ENCODE results near the gene RAB27B.
"Not testable (repeated sequence)": the region's sequence is repeated elsewhere in the genome, so short reads cannot be mapped to it uniquely, and the experiment has no call there.

The RAB27B gene

DNA sequence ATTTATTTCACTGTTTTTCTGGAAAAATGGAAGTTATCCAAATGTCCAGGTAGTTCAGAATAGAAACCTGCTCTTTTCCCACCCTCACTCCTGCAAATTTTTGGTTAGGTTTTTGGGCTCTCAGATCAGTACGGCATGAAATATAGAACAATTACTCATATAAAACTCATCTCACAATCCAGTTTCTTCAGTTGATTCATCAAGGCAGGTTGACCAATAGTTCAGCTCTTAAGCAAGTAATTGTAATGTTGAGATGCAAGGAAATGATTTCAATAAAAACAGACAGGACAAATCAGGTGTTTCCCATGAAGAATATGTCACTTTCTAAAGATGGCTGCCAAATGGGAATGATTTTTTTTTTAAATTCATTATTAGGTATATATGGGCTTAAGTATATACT, 2.0 kb downstream of the RAB27B start:
- ATAC-seq (no peak), DNase-seq (no peak)
- Mint-ChIP-seq H3K36me3 (ENCODE audit: low read depth) (peaks cover 3% of the 10 kb centered on the region), H3K27me3 (peaks cover 14% of the 10 kb centered on the region), H3K27ac (no peak overlapping the region), H3K9me3 (peaks cover 5% of the 10 kb centered on the region), H3K4me1 (peaks cover 13% of the 10 kb centered on the region), H3K4me3 (no peak overlapping the region)

- Mint-ChIP-seq H3K9me3 (peaks cover 5% of the 10 kb centered on the region), H3K4me3 (no peak overlapping the region), H3K27me3 (peaks cover 14% of the 10 kb centered on the region), H3K36me3 (ENCODE audit: low read depth) (peaks cover 3% of the 10 kb centered on the region), H3K4me1 (peaks cover 15% of the 10 kb centered on the region), H3K27ac (no peak overlapping the region)
- DNase-seq (no peak), ATAC-seq (no peak)
Measured at GRCh38 chr18:54830866-54831265, 2.6 kb downstream of the RAB27B start.

- peaks cover 7% of the 10 kb centered on the region for H3K27me3 Mint-ChIP-seq
- no peak for DNase-seq
- H3K4me1 Mint-ChIP-seq = peaks cover 9% of the 10 kb centered on the region
- ATAC-seq = no peak
- H3K9me3 Mint-ChIP-seq = peaks cover 5% of the 10 kb centered on the region
- no peak overlapping the region for H3K4me3 Mint-ChIP-seq
- H3K27ac Mint-ChIP-seq = no peak overlapping the region
- H3K36me3 Mint-ChIP-seq (ENCODE audit: low read depth) = peaks cover 3% of the 10 kb centered on the region
Measured at GRCh38 chr18:54835944-54836343, 7.7 kb downstream of the RAB27B start.

GRCh38 chr18:54843314-54843713, 15.0 kb downstream of the RAB27B start:
- no peak for ATAC-seq

GRCh38 chr18:54845787-54846186, 17.5 kb downstream of the RAB27B start:
- Mint-ChIP-seq H3K27me3 (no peaks in the 10 kb centered on the region), H3K4me1 (no peaks in the 10 kb centered on the region), H3K36me3 (ENCODE audit: low read depth) (no peaks in the 10 kb centered on the region), H3K27ac (no peak overlapping the region), H3K9me3 (no peaks in the 10 kb centered on the region), H3K4me3 (no peak overlapping the region)
- DNase-seq (no peak), ATAC-seq (no peak)

More at GRCh38 chr18:54843314-54843713, 15.0 kb downstream of the RAB27B start:
- Mint-ChIP-seq H3K27ac (no peak overlapping the region), H3K4me3 (no peak overlapping the region), H3K9me3 (no peaks in the 10 kb centered on the region), H3K27me3 (no peaks in the 10 kb centered on the region), H3K4me1 (no peaks in the 10 kb centered on the region), H3K36me3 (ENCODE audit: low read depth) (no peaks in the 10 kb centered on the region)
- DNase-seq = no peak

DNA sequence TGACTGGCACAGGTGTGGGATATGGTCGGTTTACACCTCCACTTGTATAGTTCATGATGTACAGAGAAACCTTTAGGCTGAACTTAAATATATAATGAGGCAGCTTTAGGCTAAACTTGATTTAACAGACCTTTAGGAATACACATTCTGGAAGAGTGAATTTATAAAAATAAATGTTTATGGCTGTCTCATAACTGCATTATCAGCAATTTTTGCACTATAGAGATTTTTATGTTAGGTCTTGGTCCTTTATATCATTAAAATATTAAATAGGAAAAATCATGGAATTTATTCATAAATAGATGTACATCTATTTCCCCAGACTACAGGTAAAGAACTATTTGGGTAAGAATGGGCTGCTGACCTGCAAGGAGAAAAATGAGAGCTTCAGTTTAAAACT, 19.8 kb downstream of the RAB27B start:
- no peaks in the 10 kb centered on the region for H3K27me3 Mint-ChIP-seq
- H3K36me3 Mint-ChIP-seq (ENCODE audit: low read depth) = no peaks in the 10 kb centered on the region
- no peak overlapping the region for H3K27ac Mint-ChIP-seq
- ATAC-seq (no peak), DNase-seq (no peak)
- H3K4me1 Mint-ChIP-seq = peaks cover 6% of the 10 kb centered on the region
- H3K4me3 Mint-ChIP-seq = no peak overlapping the region
- H3K9me3 Mint-ChIP-seq = no peaks in the 10 kb centered on the region

DNA sequence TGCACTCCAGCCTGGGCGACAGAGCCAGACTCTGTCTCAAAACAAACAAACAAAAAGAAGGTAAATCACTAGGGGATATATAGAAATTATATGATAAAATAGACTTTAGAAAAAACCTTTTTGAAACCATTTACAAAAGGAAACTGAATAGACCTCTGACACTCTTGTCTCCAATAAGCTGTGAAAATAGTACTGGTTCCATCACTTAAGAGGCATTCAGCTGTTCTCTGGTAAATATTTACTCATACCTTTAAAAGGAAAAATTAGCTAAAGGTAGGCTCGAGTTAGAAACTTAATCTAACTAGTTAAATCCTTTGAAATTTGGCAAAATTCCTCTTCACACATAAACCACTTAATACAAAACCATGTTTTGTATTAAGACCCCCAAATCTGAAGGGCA, 21.4 kb downstream of the RAB27B start:
- peaks cover 7% of the 10 kb centered on the region for H3K4me1 Mint-ChIP-seq
- H3K36me3 Mint-ChIP-seq (ENCODE audit: low read depth) = no peaks in the 10 kb centered on the region
- H3K4me3 Mint-ChIP-seq = no peak overlapping the region
- no peaks in the 10 kb centered on the region for H3K9me3 Mint-ChIP-seq
- H3K27ac Mint-ChIP-seq = no peak overlapping the region
- H3K27me3 Mint-ChIP-seq = no peaks in the 10 kb centered on the region
- DNase-seq (no peak), ATAC-seq (no peak)

DNA sequence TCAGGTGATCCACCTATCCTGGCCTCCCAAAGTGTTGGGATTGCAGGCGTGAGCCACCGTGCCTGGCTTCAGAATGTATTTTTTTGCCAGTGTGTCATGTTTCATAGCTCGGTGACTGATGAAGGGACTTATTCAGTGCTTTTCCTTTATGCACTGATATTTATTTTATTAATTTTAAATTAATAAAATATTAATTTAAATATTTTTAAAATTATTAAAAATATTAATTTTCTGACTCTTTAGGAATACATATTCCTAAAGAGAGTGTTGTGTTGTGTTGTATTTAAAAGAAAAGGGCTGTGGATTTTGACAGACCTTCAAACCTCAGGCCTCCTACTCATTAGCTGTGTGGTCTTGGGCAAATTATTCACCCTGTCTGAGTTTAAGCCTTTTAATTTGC, 22.3 kb downstream of the RAB27B start:
- Mint-ChIP-seq H3K27me3 (no peaks in the 10 kb centered on the region), H3K9me3 (no peaks in the 10 kb centered on the region), H3K4me3 (no peak overlapping the region), H3K27ac (no peak overlapping the region), H3K36me3 (ENCODE audit: low read depth) (no peaks in the 10 kb centered on the region), H3K4me1 (peaks cover 7% of the 10 kb centered on the region)
- ATAC-seq (no peak), DNase-seq (no peak)

GRCh38 chr18:54852780-54853675, 24.8 kb downstream of the RAB27B start:
- no peaks in the 10 kb centered on the region for H3K9me3 Mint-ChIP-seq
- H3K4me1 Mint-ChIP-seq = peaks cover 7% of the 10 kb centered on the region
- no peak overlapping the region for H3K27ac Mint-ChIP-seq
- DNase-seq = no peak
- no peaks in the 10 kb centered on the region for H3K36me3 Mint-ChIP-seq (ENCODE audit: low read depth)
- H3K4me3 Mint-ChIP-seq = no peak overlapping the region
- no peaks in the 10 kb centered on the region for H3K27me3 Mint-ChIP-seq
- ATAC-seq = no peak

- ATAC-seq; H3K36me3 Mint-ChIP-seq (ENCODE audit: low read depth); H3K4me3 Mint-ChIP-seq; DNase-seq; H3K9me3 Mint-ChIP-seq; H3K4me1 Mint-ChIP-seq; H3K27me3 Mint-ChIP-seq; H3K27ac Mint-ChIP-seq: not testable (repeated sequence)
Measured at GRCh38 chr18:54855050-54855449, 26.8 kb downstream of the RAB27B start.

GRCh38 chr18:54856105-54856646, 27.9 kb downstream of the RAB27B start:
- Mint-ChIP-seq H3K9me3 (no peaks in the 10 kb centered on the region), H3K4me3 (no peak overlapping the region), H3K36me3 (ENCODE audit: low read depth) (no peaks in the 10 kb centered on the region), H3K4me1 (peaks cover 7% of the 10 kb centered on the region), H3K27ac (no peak overlapping the region), H3K27me3 (no peaks in the 10 kb centered on the region)
- ATAC-seq = no peak
- no peak for DNase-seq

- ATAC-seq (no peak), DNase-seq (no peak)
- no peaks in the 10 kb centered on the region for H3K9me3 Mint-ChIP-seq
- peaks cover 7% of the 10 kb centered on the region for H3K4me1 Mint-ChIP-seq
- no peaks in the 10 kb centered on the region for H3K36me3 Mint-ChIP-seq (ENCODE audit: low read depth)
- H3K27ac Mint-ChIP-seq = no peak overlapping the region
- H3K27me3 Mint-ChIP-seq = no peaks in the 10 kb centered on the region
- H3K4me3 Mint-ChIP-seq = no peak overlapping the region
Measured at GRCh38 chr18:54857499-54857898, 29.2 kb downstream of the RAB27B start.

DNA sequence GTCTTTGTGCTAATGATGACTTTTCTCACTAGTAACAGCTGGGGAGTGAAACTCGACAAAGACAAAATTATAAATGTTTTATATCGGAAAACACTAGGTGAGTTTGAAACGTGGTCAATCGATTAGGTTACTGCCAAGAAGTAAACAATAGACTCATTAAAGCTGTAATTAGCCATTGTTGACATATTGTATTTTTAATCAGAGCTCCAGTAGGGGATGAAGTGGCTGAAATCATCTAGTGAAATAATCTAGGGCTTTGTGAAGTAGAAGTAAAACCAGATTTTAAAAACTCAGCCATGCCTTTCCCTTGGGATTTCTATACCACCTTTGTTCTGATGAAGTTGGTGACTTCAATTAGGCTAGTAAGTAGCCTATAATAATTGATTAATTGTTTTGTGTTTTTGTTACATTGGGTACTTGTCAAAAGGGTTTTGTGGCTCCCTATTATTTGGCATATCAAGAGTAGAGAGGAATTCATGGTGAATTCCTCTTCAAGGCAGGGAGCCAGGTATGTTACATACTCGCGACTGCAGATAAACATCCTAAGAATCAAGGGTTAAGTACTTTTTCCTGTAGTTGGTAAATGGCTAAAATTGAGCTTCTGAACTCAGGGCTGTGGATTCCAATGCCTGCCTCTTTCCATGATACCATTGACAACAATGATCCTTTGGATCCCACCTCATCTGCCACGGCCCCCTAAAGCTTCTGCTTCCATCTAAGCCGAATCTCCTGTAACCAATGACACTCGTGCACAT, 31.6 kb downstream of the RAB27B start:
- Mint-ChIP-seq H3K9me3 (no peaks in the 10 kb centered on the region), H3K27ac (no peak overlapping the region), H3K4me1 (no peaks in the 10 kb centered on the region), H3K27me3 (no peaks in the 10 kb centered on the region), H3K36me3 (ENCODE audit: low read depth) (no peaks in the 10 kb centered on the region), H3K4me3 (no peak overlapping the region)
- no peak for DNase-seq
- ATAC-seq = no peak

DNA sequence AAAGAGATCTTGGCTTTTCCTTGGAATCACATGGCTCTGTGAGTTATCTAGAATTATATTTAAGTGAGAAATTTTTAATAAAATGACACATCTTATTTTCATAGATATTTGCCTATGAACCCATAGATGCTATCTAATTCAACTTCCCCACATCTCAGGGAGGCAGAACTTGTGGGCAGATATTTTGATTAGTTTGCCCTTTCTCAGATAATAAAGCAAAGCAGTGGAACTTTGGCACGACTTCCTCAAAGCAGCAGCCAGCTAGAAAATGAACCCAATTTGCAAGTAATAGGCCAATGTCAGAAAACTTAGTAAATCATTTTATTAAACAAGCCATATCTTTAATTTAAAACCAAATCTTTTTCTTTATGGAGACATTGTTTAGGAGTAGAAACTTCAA, 32.7 kb downstream of the RAB27B start:
- H3K27me3 Mint-ChIP-seq = no peaks in the 10 kb centered on the region
- H3K9me3 Mint-ChIP-seq = no peaks in the 10 kb centered on the region
- no peaks in the 10 kb centered on the region for H3K4me1 Mint-ChIP-seq
- DNase-seq (no peak), ATAC-seq (no peak)
- no peak overlapping the region for H3K27ac Mint-ChIP-seq
- H3K36me3 Mint-ChIP-seq (ENCODE audit: low read depth) = no peaks in the 10 kb centered on the region
- H3K4me3 Mint-ChIP-seq = no peak overlapping the region

DNA sequence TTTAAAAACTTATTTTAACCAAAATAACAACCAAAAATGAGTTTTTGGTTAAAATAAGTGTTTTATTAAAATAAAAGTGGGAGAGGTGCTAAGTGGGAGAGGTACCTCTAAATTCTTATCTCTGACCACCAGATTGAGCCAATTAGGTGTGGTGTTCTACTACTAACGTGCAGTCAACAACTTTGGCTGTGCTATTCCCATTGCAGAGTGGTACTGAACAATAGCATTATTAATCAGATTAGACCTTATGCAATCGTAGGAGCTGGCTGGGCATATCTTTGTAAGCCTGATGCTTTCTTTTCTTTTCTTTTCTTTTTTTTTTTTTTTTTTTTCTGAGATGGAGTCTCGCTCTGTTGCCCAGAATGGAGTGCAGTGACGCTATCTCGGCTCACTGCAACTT, 38.9 kb downstream of the RAB27B start:
- Mint-ChIP-seq H3K9me3 (no peaks in the 10 kb centered on the region), H3K27me3 (no peaks in the 10 kb centered on the region), H3K4me1 (no peaks in the 10 kb centered on the region), H3K36me3 (ENCODE audit: low read depth) (peaks cover 1% of the 10 kb centered on the region), H3K27ac (no peak overlapping the region), H3K4me3 (no peak overlapping the region)
- DNase-seq (no peak), ATAC-seq (no peak)
